ENCODE results near the gene NDST4.

Gene NDST4

DNA sequence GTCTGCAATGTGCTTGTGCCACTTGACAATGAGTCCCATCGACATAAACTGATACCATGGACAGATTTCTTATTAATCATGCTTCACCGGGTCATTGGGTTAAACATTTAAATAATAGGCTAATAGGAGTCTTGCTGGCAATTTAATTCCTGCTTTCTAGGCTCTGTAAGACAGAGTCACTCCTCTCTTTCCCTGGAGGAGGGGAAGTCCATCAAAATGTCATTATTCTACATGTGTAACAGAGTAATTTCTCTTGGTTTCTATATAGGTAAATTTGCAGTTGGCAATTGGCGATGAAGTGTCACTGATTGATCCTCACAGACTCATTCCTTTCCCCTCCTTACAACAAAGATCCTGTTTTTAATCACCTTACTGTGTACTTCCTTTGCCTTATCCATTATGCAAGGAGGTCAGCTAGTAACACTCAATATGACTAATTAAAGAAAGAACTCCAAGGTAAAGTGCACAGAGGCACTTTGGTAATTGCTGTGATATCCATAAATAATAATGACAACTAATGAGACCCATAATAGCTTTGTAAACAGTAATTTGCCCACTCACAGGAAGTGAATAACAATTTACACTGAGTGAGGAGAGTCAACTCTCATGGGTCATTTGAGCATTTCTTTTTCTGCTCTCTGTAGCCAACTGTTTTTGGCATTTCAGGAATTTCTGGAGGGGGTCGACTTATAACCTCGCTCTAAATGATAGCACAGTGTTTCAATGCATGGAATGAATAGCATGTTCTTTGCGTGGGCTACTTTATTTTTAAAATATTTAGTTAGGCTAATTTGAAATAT is 330.8 kb downstream of the NDST4 start:
- DNase-seq, result no peak

DNA sequence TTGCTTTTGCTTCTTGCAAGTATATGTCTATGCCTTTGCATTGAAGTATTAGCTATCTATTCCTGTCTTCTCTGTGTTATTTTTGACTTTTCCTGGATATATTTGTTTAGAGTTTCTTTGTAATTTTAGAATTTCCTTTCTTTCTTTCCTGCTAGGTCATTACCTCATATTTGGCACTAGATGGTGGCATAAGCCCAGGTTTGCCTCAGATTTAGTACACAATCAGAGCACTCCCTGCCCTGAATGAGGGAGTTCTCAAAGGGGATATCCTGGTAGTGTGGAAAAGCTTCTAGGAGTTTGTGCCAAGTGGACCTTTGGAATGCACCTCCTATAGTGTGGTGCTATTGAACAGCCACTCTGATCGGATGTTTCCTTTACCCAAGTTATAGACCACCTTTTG is 333.2 kb downstream of the NDST4 start:
- DNase-seq, result no peak

Measured in NK-92 treated with Interleukin-12 subunit alpha and Interleukin-12 subunit beta, amount 100 ng/mL, for 24 hours (cell line).